GM06990 (cell line): ENCODE measurements around the gene TSPAN33.

Experiments
- DNase-seq: peaks from one replicate; pipeline ENCODE4 v3.0.0-alpha.2; 2011; ENCODE audit not compliant: insufficient read length; ENCODE audit errors: extremely low read depth
- H3K27me3 ChIP-seq: replicated peaks from 2 replicates; pipeline ENCODE4 v1.6.0; 2011; ENCODE audit warnings: low read length; ENCODE audit not compliant: control insufficient read depth, insufficient read depth
- H3K36me3 ChIP-seq: 2 replicates; pipeline ENCODE4 v1.5.1; 2011; ENCODE audit warnings: low read length; ENCODE audit not compliant: control insufficient read depth, insufficient read depth
- H3K4me3 ChIP-seq: replicated peaks from 2 replicates; pipeline ENCODE4 v1.5.1; 2011; ENCODE audit warnings: low read depth, mild to moderate bottlenecking, control low read depth, low read length
- CTCF ChIP-seq: IDR thresholded peaks from 2 replicates; pipeline ENCODE4 v1.5.1; 2011; ENCODE audit warnings: low read length, control low read depth, mild to moderate bottlenecking, inconsistent platforms; ENCODE audit not compliant: insufficient read depth, poor library complexity, severe bottlenecking

The TSPAN33 gene

GRCh38 chr7:129143724-129144094 lies 798 bp upstream of the TSPAN33 start:
- H3K36me3 ChIP-seq, result peaks cover 6% of the 10 kb centered on the region
- DNase-seq, result no peak
- peak overlapping the region; percentile 75 for H3K4me3 ChIP-seq
- no peak for TF ChIP-seq CTCF
- no peaks in the 10 kb centered on the region for H3K27me3 ChIP-seq

GRCh38 chr7:129144834-129145668 lies 544 bp downstream of the TSPAN33 start:
- DNase-seq, result peak; percentile 46
- peaks cover 10% of the 10 kb centered on the region for H3K36me3 ChIP-seq
- no peaks in the 10 kb centered on the region for H3K27me3 ChIP-seq

GRCh38 chr7:129146237-129146979 lies 1.9 kb downstream of the TSPAN33 start:
- Histone ChIP-seq H3K27me3 (no peaks in the 10 kb centered on the region), H3K36me3 (peaks cover 14% of the 10 kb centered on the region), H3K4me3 (peak overlapping the region; percentile 75)
- DNase-seq, result peak; percentile 61
- TF ChIP-seq CTCF, result no peak

More at GRCh38 chr7:129144834-129145668, 544 bp downstream of the TSPAN33 start:
- peak; percentile 73 for TF ChIP-seq CTCF
- peak overlapping the region; percentile 75 for H3K4me3 ChIP-seq

- Histone ChIP-seq H3K4me3 (peak overlapping the region; percentile 75), H3K27me3 (no peaks in the 10 kb centered on the region), H3K36me3 (peaks cover 14% of the 10 kb centered on the region)
- DNase-seq, result no peak
- no peak for TF ChIP-seq CTCF
Measured at GRCh38 chr7:129147731-129148130, 3.2 kb downstream of the TSPAN33 start.

GRCh38 chr7:129149511-129149910 lies 5.0 kb downstream of the TSPAN33 start:
- no peak for DNase-seq
- no peak for TF ChIP-seq CTCF
- no peak overlapping the region for H3K4me3 ChIP-seq
- H3K27me3 ChIP-seq, result no peaks in the 10 kb centered on the region
- H3K36me3 ChIP-seq, result peaks cover 14% of the 10 kb centered on the region
